Measurements from ENCODE around the gene DOCK4.

The DOCK4 gene

GRCh38 chr7:112199035-112199655 lies 7.1 kb downstream of the DOCK4 start:
- Histone ChIP-seq H3K27me3 (ENCODE audit: insufficient read depth, poor library complexity, severe bottlenecking) (no peaks in the 10 kb centered on the region), H3K27ac (replicated peaks) (no peak overlapping the region), H3K4me3 (replicated peaks; ENCODE audit: insufficient read depth, low read length) (no peak overlapping the region)
- TF ChIP-seq SPI1 (IDR thresholded peaks at IDR 0.05; ENCODE audit: borderline replicate concordance, low read depth) = no peak
- no peak for TF ChIP-seq POLR2AphosphoS5 (IDR thresholded peaks at IDR 0.05; ENCODE audit: low read depth)
- TF ChIP-seq REST (IDR thresholded peaks at IDR 0.05; ENCODE audit: insufficient replicate concordance, low read depth) = no peak
- TF ChIP-seq GABPA (IDR thresholded peaks at IDR 0.05; ENCODE audit: low read depth) = no peak
- TF ChIP-seq CTCF (IDR thresholded peaks at IDR 0.05; ENCODE audit: insufficient read depth, low read length) = no peak
- DNase-seq (ENCODE audit: low read depth in 1 of 2, low spot score in 1 of 2) = no peak

- Histone ChIP-seq H3K27me3 (ENCODE audit: insufficient read depth, poor library complexity, severe bottlenecking) (no peaks in the 10 kb centered on the region), H3K27ac (replicated peaks) (no peak overlapping the region), H3K4me3 (replicated peaks; ENCODE audit: insufficient read depth, low read length) (no peak overlapping the region)
- no peak for DNase-seq (ENCODE audit: low read depth in 1 of 2, low spot score in 1 of 2)
- TF ChIP-seq SPI1 (IDR thresholded peaks at IDR 0.05; ENCODE audit: borderline replicate concordance, low read depth) (no peak), CTCF (IDR thresholded peaks at IDR 0.05; ENCODE audit: insufficient read depth, low read length) (no peak)
These were observed 8.9 kb downstream of the DOCK4 start for GRCh38 chr7:112197322-112197721.

GRCh38 chr7:112195717-112196116 lies 10.5 kb downstream of the DOCK4 start:
- DNase-seq (ENCODE audit: low read depth in 1 of 2, low spot score in 1 of 2) = no peak
- H3K27ac ChIP-seq (replicated peaks) = no peak overlapping the region
- H3K4me3 ChIP-seq (replicated peaks; ENCODE audit: insufficient read depth, low read length) = no peak overlapping the region
- H3K27me3 ChIP-seq (ENCODE audit: insufficient read depth, poor library complexity, severe bottlenecking) = no peaks in the 10 kb centered on the region
- TF ChIP-seq GABPA (IDR thresholded peaks at IDR 0.05; ENCODE audit: low read depth) (no peak), CTCF (IDR thresholded peaks at IDR 0.05; ENCODE audit: insufficient read depth, low read length) (no peak), POLR2AphosphoS5 (IDR thresholded peaks at IDR 0.05; ENCODE audit: low read depth) (no peak), REST (IDR thresholded peaks at IDR 0.05; ENCODE audit: insufficient replicate concordance, low read depth) (no peak), SPI1 (IDR thresholded peaks at IDR 0.05; ENCODE audit: borderline replicate concordance, low read depth) (no peak)

- Histone ChIP-seq H3K27ac (replicated peaks) (no peak overlapping the region), H3K4me3 (replicated peaks; ENCODE audit: insufficient read depth, low read length) (no peak overlapping the region), H3K27me3 (ENCODE audit: insufficient read depth, poor library complexity, severe bottlenecking) (no peaks in the 10 kb centered on the region)
- DNase-seq (ENCODE audit: low read depth in 1 of 2, low spot score in 1 of 2) = no peak
- no peak for TF ChIP-seq GABPA (IDR thresholded peaks at IDR 0.05; ENCODE audit: low read depth)
- TF ChIP-seq SPI1 (IDR thresholded peaks at IDR 0.05; ENCODE audit: borderline replicate concordance, low read depth) = no peak
- no peak for TF ChIP-seq REST (IDR thresholded peaks at IDR 0.05; ENCODE audit: insufficient replicate concordance, low read depth)
- TF ChIP-seq POLR2AphosphoS5 (IDR thresholded peaks at IDR 0.05; ENCODE audit: low read depth) = no peak
- TF ChIP-seq CTCF (IDR thresholded peaks at IDR 0.05; ENCODE audit: insufficient read depth, low read length) = no peak
These were observed 12.2 kb downstream of the DOCK4 start for GRCh38 chr7:112193915-112194502.
